Gastrocnemius medialis (tissue), 4 donors: ENCODE results near the gene OXNAD1. TPM values are rescaled to one million over a fixed set of nuclear protein-coding genes. Genes with fewer than 3 reads are reported as not detected.

Experiments
- ATAC-seq, 2 donors: fragments of 150-250 bp; one replicate each; pipeline ENCODE4 v1.9.1; 2016
- DNase-seq, 2 donors: peaks; one replicate each; pipeline ENCODE4 v3.0.0-alpha.2; 2019
- H3K27ac ChIP-seq, 4 donors: fragments of 200-600 bp; sonication (generic); 1 replicate in 1 of 4; 2 replicates in 3 of 4; pipeline ENCODE4 v1.5.1; 2016 to 2018; ENCODE audit warnings: mild to moderate bottlenecking in 2 of 4, moderate library complexity in 1 of 4
- H3K27me3 ChIP-seq, 3 donors: fragments of 200-600 bp; sonication (generic) in 2 of 3; 1 replicate in 1 of 3; 2 replicates in 2 of 3; pipeline versions ENCODE4 v1.5.1 to v1.6.0; 2016 to 2019; ENCODE audit warnings: mild to moderate bottlenecking in 1 of 3, moderate library complexity in 1 of 3
- H3K36me3 ChIP-seq, 2 donors: fragments of 200-600 bp; sonication (generic) in 1 of 2; one replicate each; pipeline ENCODE4 v1.5.1; 2017 to 2018
- H3K4me1 ChIP-seq, 2 donors: fragments of 200-600 bp; sonication (generic) in 1 of 2; one replicate each; pipeline ENCODE4 v1.5.1; 2016 to 2017; ENCODE audit warnings: mild to moderate bottlenecking in 2 of 2
- H3K4me3 ChIP-seq, 4 donors: fragments of 200-600 bp; sonication (generic) in 3 of 4; 1 replicate in 1 of 4; 2 replicates in 3 of 4; pipeline ENCODE4 v1.5.1; 2016 to 2019; ENCODE audit warnings: mild to moderate bottlenecking in 2 of 4
- H3K9me3 ChIP-seq, 3 donors: fragments of 200-600 bp; sonication (generic) in 2 of 3; 1 replicate in 1 of 3; 2 replicates in 2 of 3; pipeline ENCODE4 v1.5.1; 2016 to 2019
- CTCF ChIP-seq, 5 experiments: fragments of 450-650 bp in 3 of 5; fragments of 200-600 bp in 2 of 5; sonication (generic) in 2 of 5; IDR thresholded peaks in 4 of 5; conservative IDR thresholded peaks in 1 of 5; 1 replicate in 4 of 5; 2 replicates in 1 of 5; pipeline ENCODE4 v1.5.1; 2016 to 2019; ENCODE audit warnings: antibody characterized with exemption in 5 of 5, mild to moderate bottlenecking in 3 of 5, moderate library complexity in 3 of 5
- POLR2A ChIP-seq, 2 donors: fragments of 450-650 bp; IDR thresholded peaks; one replicate each; pipeline ENCODE4 v1.6.1; 2017; ENCODE audit warnings: antibody characterized with exemption in 2 of 2, mild to moderate bottlenecking in 2 of 2, moderate library complexity in 2 of 2
- in situ Hi-C, 4 donors: fragments of 200-750 bp; cut with MboI; loops; one replicate each; pipeline versions ENCODE4 v1.15.0 to v1.8.0; 2017; ENCODE audit warnings: low sequenced_read_pairs in 4 of 4
- intact Hi-C: fragments of 100-400 bp; cut with DNase I; formaldehyde crosslinking; loops from one replicate; pipeline ENCODE4 v1.15.1; 2023; ENCODE audit warnings: low total_unique reads
- total RNA-seq, 4 donors: library from RNA; depleted of rRNA; stranded (reverse); fragments of >200 nt; gene quantifications; one replicate each; pipeline versions ENCODE4 v1.1.0 to v1.2.3, GENCODE V29; 2016

OXNAD1 gene
- total RNA-seq, 4 donors from 2014 or later: 12.3 to 28.6 (median 17.1) TPM

- TF ChIP-seq CTCF (IDR thresholded peaks at IDR 0.05 in 4 of 5, conservative IDR thresholded peaks at IDR 0.05 in 1 of 5): no peak
- TF ChIP-seq POLR2A (IDR thresholded peaks at IDR 0.05): no peak
- DNase-seq (no peak), ATAC-seq (no peak)
- Histone ChIP-seq H3K27me3 (no peaks in the 10 kb centered on the region), H3K4me1 (peaks cover 30 to 33% of the 10 kb centered on the region in 2 donors), H3K27ac (peak overlapping the region; percentile 3 to 77 (median 67)), H3K36me3 (no peaks in the 10 kb centered on the region), H3K9me3 (no peaks in the 10 kb centered on the region), H3K4me3 (no peak overlapping the region)
- in situ Hi-C loops (loop anchor here in 2 of 4 donors (25.0 kb wide), 2 partner anchors 910 to 1460 kb away; partner anchors contain the start of gene TBC1D5 (in 1 of the 2)), intact Hi-C loops (no loop called here)
These were observed 12.5 kb downstream of the OXNAD1 start for GRCh38 chr3:16277471-16277870.

- in situ Hi-C loops (loop anchor here in 2 of 4 donors (25.0 kb wide), 2 partner anchors 908 to 1458 kb away; partner anchors contain the start of gene TBC1D5 (in 1 of the 2)), intact Hi-C loops (no loop called here)
- ATAC-seq (peak; percentile 71 to 92), DNase-seq (peak in 1 of 2 donors; percentile 41)
- peak overlapping the region; percentile 49 to 77 (median 67) for H3K27ac ChIP-seq
- H3K4me3 ChIP-seq: no peak overlapping the region
- TF ChIP-seq CTCF (IDR thresholded peaks at IDR 0.05 in 4 of 5, conservative IDR thresholded peaks at IDR 0.05 in 1 of 5): no peak
- H3K36me3 ChIP-seq: no peaks in the 10 kb centered on the region
- H3K4me1 ChIP-seq: peaks cover 30 to 33% of the 10 kb centered on the region in 2 donors
- no peaks in the 10 kb centered on the region for H3K9me3 ChIP-seq
- H3K27me3 ChIP-seq: no peaks in the 10 kb centered on the region
These were observed 14.2 kb downstream of the OXNAD1 start for GRCh38 chr3:16279010-16279801.

- Histone ChIP-seq H3K27me3 (no peaks in the 10 kb centered on the region), H3K27ac (no peak overlapping the region), H3K36me3 (no peaks in the 10 kb centered on the region), H3K9me3 (no peaks in the 10 kb centered on the region), H3K4me1 (peaks cover 42 to 45% of the 10 kb centered on the region in 2 donors), H3K4me3 (no peak overlapping the region)
- in situ Hi-C loops (loop anchor here in 2 of 4 donors (25.0 kb wide), 2 partner anchors 907 to 1457 kb away; partner anchors contain the start of gene TBC1D5 (in 1 of the 2)), intact Hi-C loops (no loop called here)
- ATAC-seq (no peak), DNase-seq (no peak)
- TF ChIP-seq POLR2A (IDR thresholded peaks at IDR 0.05) (no peak), CTCF (IDR thresholded peaks at IDR 0.05 in 4 of 5, conservative IDR thresholded peaks at IDR 0.05 in 1 of 5) (no peak)
These were observed 15.7 kb downstream of the OXNAD1 start for GRCh38 chr3:16280671-16281070.

- Histone ChIP-seq H3K4me3 (no peak overlapping the region), H3K27me3 (no peaks in the 10 kb centered on the region), H3K9me3 (no peaks in the 10 kb centered on the region), H3K36me3 (no peaks in the 10 kb centered on the region), H3K4me1 (peaks cover 54% of the 10 kb centered on the region in 2 donors), H3K27ac (no peak overlapping the region)
- intact Hi-C loops (no loop called here), in situ Hi-C loops (loop anchor here (5.0 to 25.0 kb wide), 3 partner anchors 268 to 1453 kb away; partner anchors contain the start of gene TBC1D5 (in 1 of the 4))
- ATAC-seq: no peak
- DNase-seq: no peak
- TF ChIP-seq POLR2A (IDR thresholded peaks at IDR 0.05): no peak
- no peak for TF ChIP-seq CTCF (IDR thresholded peaks at IDR 0.05 in 4 of 5, conservative IDR thresholded peaks at IDR 0.05 in 1 of 5)
These were observed 19.6 kb downstream of the OXNAD1 start for GRCh38 chr3:16284633-16285032.
